Measurements from ENCODE around the gene C13orf46.
"Not testable (repeated sequence)": the region's sequence is repeated elsewhere in the genome, so short reads cannot be mapped to it uniquely, and the experiment has no call there.

Gene C13orf46

DNA sequence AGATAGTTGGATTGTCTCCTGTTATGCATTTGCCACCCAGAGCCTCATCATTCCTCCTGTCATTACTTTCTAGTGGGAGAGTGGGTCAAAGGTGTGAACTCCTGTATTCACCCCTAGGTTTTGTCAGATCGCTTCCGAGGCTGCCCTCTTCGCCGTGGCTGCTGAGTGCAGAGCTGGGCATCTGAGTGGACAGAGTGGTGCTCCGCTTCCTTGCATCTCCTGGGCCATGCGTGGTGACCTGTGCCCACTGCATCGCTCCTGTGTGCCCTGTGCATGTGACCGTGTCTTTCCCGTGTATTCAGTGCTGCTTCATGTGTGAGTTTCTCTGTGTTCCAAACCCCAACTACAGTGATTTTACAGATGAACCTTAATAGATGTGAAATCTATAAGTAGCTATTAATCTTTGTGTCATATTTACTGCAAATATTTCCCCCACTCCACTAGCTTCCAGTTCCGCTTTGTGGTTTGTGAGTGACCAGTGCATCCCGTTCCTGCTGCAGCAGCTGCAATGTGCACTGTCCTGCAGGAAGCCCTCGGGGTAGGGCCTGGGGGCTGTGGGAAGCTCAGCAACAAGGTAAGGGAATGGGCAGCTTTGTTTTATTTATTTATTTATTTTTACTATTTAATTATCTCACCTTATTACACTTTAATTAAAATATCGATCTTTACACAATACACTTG is 53.1 kb downstream of the C13orf46 start:
- DNase-seq: no peak

DNA sequence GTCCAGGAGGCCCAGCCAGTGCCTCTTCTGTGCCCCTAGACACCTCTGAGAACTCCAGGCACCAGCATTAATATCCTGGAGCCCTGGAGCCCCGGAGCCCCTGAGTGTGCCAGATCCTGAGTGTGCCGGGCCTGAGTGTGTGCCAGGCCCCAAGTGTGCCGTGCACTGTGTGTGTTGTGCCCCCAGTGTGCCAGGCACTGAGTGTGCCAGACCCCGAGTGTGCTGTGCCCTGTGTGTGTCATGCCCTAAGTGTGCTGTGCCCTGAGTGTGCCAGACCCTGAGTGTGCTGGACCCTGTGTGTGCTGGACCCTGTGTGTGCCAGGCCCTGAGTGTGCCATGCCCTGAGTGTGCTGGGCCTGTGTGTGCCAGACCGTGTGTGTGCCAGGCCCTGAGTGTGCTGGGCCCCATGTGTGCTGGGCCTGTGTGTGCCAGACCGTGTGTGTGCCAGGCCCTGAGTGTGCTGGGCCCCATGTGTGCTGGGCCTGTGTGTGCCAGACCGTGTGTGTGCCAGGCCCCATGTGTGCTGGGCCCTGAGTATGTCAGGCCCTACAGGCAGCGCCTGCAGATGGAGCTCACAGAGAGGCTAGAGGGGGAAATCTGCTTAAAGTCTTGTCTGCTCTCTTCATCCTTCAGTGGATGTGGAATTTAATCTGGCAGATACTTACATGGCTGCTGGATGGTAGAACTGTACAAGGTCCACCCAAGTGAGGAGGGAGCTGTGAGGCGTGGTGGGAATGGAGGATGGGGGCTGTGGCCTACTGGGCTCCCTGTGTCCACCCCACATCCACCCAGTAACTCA is 53.9 kb downstream of the C13orf46 start:
- DNase-seq: no peak

DNA sequence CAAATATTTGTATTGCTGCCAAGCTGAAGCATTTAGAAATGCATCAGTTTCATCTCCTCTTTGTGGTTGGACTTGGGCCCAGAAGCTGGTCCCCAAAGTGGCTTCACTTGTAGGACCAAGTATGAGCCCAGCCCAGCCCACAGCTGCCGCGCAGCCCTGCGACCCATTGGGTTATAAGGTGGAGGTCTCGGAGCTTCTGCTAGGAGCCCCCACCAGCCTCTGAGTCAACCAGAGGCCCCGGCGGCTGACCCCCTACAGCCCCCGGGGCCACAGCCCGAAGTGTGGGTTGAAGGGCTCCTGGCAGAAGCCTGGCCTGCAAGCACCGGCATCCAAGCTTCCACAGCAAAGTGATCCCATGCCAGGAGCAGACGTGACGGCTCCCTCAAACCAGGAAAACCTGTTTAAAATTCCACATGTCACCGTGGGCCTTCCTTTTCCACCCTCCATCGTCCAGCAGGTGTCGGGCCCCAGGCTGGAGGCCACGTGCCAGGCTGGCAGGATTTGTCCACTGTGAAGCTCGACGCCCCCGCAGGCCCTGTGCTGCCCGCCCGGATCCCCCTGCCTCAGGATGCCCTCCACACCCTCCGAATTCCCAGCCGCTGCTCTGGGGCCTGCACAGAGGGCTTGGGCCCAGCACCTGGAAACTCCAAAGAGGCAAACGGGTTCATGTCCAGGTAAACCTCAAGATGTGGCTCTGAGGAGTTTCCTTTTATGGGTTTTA is 54.7 kb downstream of the C13orf46 start:
- no peak for DNase-seq

DNA sequence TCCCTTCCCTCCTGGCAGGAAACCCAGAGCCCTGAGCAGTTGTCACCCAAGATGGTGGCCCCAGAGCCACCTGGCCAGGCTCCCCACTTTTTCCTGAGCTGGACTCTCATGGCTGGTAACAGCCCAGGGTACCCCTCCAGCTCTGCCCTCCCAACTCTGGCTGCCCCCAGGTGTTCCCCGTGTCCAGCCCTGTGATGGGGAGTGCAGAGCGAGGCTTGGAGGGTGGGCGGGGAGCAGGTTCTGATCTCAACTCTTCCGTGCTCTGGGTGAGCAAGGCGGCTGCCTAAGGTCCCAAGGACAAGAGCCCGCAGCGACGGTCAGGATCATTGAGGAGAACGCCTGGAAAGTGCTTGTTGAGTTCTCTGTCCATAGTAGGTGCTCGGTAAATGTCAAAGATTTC is 55.3 kb downstream of the C13orf46 start:
- DNase-seq: no peak

DNA sequence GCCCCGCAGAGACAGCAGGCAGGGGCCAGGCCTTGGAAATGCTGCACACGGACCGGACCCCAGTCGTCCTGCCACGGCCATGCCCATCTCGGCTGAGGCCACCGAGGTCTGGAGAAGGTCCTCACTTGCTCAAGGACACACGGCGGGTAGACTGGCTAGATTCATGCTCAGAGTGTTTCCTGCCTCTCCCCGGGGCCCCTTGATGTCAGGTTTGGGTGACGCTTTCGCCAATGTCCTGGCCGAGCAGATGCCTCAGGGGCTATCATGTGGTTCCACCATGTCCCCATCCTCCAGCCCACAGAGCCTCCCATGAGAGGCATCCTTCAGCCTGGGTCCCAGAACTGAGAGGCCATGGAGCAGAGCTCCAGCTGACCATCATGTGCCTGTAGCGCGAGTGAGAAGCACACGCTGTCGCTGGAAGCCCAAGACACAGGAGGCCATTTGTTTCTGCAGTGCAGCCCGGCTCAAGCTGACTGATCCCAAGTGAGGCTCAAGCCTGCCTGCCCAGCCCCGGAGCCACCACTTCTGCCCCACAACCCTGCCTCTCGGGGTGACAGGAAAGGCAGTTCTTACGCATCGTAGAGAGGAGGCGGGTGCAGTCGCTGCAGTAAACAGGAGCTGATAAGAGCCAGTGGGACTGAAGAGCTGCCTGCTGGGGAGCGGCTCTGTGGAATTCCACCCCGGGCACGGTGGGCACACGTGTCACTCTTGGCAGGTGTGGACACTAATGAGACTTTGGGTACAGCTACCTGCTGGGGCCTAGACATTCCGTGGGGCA is 56.1 kb downstream of the C13orf46 start:
- no peak for DNase-seq

DNA sequence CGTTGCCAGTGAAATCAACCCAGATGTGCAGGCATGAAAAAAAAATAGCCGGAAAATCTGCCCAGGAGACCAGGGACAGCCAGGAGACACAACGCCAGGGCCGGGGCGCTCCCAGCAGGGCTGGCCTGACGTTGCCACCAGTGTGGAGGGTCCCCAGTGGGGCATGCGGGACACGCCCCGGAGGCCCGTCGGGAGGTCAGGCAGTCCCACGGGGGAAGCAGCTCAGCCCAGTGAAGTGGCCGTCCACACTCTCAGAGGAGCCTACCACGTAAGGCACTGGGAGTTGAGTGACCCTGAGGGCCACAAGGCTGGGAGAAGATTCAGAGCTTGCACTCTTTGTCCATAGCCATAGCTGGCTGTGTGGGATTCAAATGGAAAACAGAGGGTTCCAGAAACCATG is 56.8 kb downstream of the C13orf46 start:
- no peak for DNase-seq

DNA sequence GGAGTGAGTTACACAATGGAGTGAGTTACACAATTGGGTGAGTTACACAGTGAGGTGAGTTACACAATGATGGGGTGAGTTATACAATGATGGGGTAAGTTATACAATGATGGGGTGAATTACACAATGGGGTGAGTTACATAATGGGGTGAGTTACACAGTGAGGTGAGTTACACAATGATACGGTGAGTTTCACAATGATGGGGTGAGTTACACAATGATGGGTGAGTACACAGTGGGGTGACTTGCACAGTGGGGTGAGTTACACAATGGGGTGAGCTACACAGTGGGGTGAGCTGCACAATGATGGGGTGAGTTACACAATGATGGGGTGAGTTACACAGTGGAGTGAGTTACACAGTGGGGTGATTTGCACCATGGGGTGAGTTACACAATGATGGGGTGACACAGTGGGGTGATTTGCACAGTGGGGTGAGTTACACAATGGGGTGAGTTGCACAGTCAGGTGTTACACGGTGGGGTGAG is 57.5 kb downstream of the C13orf46 start:
- no peak for DNase-seq

DNA sequence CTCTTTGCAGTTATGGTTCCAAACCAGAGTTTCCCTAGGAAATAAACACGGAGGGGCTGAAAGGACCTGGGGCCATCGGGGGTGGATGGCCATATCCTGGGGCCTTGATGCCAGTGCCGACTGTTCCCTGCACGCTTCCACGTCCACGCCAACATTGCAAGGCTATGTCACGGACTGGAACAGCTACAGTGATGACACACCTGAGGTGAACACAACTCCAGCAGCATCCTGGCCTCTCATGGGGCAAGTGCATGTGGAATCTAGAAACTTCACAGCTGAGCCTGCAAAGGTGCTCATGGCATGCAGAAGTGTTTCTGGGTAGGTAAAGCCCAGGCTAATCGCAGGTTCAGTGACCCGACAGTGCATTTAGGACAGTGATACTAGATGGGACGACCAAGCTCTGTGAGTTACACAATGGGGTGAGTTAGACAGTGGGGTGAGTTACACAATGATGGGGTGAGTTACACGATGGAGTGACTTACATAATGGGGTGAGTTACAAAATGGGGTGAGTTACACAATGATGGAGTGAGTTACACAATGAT is 58.0 kb downstream of the C13orf46 start:
- DNase-seq: no peak

DNA sequence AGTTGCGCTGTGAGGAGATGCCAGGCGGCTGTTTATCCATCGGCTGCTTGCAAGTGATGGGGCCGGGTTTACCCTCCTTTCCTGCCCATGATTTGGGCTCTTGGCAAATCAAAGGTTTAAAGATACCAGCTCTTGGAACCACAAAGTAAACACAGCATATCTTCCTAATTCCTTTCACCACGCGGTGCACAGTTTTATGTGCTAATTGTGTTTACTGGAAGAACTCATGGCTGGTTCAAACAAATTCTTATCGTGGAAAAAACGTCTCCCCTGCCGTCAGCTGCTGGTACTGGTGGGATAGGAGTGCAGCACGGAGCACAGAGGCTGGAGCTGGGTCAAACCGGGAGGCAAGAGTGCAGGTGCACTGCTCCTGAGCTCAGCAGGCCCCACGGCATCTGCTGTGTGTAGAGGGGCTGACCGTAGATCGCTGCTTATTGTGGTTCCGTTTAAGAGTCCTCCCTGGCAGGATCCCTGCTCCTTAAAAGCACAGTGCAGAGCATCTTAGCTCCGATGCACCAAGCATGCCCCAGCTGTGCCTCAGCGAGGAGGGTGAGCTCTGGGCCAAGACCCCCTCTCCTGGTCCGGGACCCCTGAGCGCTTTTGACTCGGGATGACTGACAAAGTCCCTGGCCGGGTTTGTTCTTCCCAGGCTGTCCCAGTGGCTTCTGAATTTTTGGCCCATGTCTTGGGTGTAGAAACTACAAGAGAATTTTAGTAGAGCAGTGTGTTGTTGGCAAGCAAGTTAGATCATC is 58.7 kb downstream of the C13orf46 start:
- DNase-seq: no peak

DNA sequence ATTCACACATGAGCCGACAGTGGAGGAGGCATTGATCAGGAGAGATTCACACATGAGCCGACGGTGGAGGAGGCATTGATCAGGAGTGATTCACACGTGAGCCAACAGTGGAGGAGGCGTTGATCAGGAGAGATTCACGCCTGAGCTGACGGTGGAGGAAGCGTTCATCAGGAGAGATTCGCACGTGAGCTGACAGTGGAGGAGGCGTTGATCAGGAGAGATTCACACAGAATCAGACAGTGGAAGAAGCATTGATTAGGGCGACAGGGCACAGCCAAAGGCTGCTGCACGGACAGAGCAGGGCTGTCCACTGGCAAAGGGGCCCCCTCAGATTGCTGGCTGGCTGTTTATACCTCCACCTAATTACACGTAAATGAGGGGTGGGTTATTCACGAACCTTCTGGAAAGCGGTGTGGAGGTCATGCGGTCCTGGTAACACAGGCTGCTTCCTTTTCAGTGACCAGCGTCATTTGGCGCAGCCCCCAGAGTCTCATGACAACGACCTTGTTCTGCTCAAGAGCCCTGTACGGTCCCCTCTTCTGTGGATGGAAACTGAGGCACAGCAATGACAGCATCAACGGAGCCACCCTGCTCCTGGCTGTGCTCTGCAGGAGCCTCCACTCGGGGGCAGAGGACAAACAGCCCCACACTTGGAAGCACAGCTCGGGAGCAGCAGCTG is 59.4 kb downstream of the C13orf46 start:
- DNase-seq: no peak

DNA sequence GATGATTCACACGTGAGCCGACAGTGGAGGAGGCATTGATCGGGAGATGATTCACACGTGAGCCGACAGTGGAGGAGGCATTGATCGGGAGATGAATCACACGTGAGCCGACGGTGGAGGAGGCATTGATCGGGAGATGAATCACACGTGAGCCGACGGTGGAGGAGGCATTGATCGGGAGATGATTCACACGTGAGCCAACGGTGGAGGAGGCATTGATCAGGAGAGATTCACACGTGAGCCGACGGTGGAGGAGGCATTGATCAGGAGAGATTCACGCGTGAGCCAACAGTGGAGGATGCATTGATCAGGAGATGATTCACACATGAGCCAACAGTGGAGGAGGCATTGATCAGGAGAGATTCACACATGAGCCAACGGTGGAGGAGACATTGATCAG is 60.0 kb downstream of the C13orf46 start:
- not testable (repeated sequence) for DNase-seq

DNA sequence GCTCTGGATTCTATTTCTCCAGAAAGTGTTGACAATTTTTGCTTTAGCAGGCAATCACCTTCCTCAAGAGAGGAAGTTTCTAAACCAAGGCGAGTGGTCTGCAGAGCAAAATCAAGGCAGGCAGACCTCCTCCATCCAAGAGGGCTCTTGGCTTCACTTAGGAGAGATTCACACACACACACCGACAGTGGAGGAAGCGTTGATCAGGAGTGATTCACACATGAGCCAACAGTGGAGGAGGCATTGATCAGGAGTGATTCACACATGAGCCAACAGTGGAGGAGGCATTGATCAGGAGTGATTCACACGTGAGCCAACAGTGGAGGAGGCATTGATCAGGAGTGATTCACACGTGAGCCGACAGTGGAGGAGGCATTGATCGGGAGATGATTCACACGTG is 60.5 kb downstream of the C13orf46 start:
- not testable (repeated sequence) for DNase-seq

DNA sequence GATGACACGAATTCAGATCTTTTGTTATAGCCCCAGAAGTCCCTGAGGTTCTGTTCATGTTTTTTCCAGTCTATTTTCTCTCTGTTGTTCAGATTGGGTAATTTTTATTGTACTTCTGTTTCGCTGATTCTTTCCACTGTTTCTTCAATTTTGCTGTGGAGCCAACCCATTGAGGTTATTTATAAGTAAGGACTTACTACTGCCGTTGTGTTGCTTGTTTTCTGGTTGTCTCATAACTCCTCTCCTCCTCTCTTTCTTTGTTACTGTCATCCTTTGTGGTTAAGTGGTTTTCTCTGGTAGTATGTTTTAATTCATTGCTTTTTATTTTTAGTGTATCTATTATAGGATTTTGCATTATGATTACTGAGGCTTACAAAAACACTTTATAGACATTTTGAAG is 61.3 kb downstream of the C13orf46 start:
- DNase-seq: no peak

DNA sequence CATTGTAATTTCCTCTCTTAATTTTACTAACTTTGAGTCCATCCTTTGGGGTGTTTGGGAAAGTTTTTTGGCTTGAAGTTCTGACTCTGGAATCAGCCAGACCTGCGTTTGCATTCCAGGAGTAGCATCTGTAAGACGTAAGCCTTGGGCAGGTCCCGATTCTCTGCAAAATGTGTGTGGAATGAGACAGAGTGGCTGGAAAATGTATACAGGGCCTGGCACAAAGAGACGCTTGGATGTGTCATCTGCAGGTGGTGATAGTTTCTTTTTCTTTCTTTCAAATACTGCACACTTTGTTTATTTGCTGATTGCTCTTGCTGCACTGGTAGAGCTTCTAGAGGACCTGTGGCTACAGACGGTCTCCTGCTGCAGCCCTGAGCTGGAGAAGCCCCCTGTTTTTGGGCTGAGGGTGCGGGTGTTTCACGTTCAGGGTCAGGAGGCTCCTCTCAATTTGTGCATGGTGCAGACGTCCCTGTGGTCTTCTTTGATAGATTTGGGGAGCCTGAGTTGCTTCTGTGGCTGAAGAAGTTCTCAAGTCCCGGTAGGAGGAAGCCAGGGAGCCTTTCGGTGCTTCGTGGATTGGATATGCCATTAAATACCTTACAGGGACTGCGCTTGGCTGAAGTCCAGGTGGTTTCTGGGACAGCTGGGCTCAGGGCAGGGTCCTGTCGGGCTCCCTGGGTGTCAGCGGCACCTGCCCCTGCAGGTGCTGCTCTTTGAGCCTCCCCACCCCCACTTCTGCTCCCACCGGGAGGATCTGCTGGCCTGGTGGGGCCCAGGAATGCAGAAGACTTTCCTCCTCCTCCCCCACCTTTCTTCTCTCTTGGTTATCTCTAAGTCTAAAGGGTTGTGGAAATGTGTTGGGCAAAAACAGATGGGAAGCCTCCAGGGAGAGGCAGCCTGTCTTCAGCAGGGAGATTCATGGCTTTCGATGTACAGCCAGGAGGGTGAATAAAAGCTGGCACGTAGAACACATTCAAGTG is 66.0 kb downstream of the C13orf46 start:
- DNase-seq: no peak

DNA sequence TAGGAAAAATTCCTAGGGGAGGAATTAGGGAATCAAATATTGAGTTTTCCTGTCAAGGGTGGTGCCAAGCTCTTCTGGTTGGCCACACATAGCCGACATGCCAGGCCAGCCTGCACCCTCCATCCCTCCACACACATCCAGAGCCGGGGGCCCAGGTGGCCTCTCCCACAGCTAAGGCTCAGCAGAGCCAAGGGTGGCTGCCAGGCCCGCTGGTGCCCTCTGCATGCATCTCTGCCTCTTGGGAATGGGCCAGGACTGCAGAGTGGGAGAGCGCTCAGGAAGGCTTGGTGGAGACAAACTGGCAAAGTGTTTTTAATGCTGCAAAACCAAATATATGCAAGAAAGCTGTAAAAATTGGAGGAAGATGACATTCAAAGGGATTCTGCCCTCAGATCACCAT is 67.3 kb downstream of the C13orf46 start:
- DNase-seq: no peak

DNA sequence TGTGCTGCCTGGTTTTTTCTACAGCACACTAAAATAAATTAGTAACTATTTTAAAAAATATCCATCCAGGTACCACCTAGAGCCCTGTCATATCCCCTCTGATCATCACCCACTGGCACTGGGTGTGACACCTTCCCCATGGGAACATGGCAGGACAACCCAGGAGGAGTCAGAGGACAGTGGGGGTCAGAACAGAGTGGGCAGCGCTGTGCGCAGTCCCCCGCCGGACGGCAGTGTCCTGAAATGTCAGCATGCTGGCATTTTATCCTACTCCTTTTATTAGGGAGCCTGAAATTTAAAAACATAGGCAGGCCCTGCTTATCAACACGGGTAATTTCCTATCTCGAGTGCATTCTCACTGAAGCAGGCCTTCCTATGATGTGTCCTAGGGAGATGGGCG is 67.9 kb downstream of the C13orf46 start:
- no peak for DNase-seq

DNA sequence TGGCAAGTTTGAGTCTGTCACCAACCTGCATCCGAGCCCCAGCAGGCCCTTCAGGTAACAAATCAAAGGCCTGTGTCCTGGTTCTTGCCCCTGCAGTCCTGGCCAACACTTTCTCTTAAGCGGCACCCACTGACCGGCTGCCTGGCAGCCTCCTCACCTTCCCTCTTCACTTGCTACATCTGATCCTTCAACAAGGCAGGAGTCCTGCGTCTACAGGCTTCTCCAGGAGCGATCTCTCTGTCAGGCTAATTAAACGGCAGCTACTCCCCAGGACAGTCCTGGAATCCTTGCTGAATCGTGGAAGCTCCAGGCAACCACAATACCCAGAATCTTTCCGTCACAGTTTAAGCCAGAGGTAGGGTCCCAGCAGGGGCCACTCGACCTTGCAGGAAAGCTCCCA is 68.9 kb downstream of the C13orf46 start:
- no peak for DNase-seq

DNA sequence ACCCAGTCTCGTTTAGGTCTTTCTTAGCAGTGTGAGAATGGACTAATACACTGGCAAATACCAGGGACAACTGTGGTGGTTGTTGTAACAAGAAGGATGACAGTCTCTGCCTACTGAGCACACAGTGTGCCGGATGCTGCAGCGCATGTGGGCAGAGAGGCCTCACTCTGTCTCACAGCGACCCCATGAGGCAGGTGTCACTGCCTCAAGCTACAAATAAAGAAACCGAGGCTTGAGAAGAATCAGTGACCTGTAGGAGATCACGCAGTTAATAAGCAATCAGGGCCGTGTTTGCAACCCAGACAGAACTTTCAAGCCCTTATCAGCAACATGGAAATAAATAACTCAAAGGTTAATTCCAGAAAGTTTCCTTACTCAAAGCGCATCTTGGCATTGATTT is 69.5 kb downstream of the C13orf46 start:
- no peak for DNase-seq

DNA sequence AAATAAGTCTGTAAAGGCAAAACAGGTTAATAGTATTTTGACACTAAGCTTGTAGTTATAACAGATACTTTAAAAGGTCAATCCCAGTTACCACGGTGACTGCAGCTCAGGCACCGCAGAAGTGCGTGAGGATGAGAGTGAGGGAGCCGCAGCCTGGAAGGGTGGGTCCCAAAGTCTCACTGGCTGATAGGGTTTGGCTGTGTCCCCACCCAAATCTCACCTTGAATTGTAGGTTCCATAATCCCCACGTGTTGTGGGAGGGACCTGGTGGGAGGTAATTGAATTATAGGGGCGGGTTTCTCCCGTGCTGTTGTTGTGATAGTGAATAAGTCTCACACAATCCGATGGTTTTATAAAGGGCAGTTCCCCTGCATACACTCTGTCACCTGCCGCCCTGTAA is 70.0 kb downstream of the C13orf46 start:
- no peak for DNase-seq
